Measurements from ENCODE around the gene TRIM29.

GRCh38 chr11:120134931-120135228, 3.0 kb downstream of the TRIM29 start:
- TF ChIP-seq, protein P1, sequence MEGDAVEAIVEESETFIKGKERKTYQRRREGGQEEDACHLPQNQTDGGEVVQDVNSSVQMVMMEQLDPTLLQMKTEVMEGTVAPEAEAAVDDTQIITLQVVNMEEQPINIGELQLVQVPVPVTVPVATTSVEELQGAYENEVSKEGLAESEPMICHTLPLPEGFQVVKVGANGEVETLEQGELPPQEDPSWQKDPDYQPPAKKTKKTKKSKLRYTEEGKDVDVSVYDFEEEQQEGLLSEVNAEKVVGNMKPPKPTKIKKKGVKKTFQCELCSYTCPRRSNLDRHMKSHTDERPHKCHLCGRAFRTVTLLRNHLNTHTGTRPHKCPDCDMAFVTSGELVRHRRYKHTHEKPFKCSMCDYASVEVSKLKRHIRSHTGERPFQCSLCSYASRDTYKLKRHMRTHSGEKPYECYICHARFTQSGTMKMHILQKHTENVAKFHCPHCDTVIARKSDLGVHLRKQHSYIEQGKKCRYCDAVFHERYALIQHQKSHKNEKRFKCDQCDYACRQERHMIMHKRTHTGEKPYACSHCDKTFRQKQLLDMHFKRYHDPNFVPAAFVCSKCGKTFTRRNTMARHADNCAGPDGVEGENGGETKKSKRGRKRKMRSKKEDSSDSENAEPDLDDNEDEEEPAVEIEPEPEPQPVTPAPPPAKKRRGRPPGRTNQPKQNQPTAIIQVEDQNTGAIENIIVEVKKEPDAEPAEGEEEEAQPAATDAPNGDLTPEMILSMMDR (IDR thresholded peaks at IDR 0.05; ENCODE audit: insufficient read depth, low read depth, low read length): no peak
- TF ChIP-seq EZH2 (IDR thresholded peaks at IDR 0.05; ENCODE audit: insufficient read depth, low read length): no peak
